ENCODE results near the gene TMEM212. TPM values are rescaled to one million over a fixed set of nuclear protein-coding genes. Genes with fewer than 3 reads are reported as not detected.

TMEM212 gene
- total and polyA plus RNA-seq, 2 of the 13 experiments (the other 11 are each of a cell fraction or from before 2014, with no cell fraction given), result not detected

DNA sequence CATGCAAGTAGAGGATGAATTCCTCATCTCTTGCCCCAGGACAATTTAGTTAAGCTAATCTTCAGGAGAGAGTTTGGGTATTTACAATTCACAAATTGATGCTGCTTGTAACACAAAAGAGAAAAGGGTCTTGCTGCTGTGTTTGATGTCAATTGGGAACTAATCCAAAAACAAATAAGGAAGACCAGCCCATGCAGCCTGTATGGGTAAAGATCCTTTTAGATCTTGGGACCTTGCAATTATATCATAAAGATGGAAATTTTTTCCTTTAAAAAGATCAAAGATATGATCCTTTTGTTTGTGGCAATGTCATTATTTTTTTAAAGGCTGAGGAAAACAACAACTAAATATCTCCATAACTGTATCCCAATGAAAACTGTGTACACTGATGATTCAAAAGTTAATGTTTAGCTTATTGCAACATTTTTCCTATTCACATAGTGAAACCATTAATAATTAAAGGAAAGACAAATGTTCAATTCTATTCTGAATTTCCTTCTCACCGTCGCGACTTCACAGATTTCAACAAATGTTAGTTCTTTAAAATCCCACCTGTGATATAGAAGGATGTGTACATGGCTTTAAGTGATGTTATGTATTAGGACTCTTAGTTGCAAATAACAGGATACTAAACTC lies 40.2 kb downstream of the TMEM212 start (continued):
- TF ChIP-seq, protein P1, sequence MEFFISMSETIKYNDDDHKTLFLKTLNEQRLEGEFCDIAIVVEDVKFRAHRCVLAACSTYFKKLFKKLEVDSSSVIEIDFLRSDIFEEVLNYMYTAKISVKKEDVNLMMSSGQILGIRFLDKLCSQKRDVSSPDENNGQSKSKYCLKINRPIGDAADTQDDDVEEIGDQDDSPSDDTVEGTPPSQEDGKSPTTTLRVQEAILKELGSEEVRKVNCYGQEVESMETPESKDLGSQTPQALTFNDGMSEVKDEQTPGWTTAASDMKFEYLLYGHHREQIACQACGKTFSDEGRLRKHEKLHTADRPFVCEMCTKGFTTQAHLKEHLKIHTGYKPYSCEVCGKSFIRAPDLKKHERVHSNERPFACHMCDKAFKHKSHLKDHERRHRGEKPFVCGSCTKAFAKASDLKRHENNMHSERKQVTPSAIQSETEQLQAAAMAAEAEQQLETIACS (CRISPR knock-in tag; IDR thresholded peaks at IDR 0.05), result no peak
- TF ChIP-seq HDAC1 (CRISPR knock-in tag; IDR thresholded peaks at IDR 0.05) (peak; percentile 47; the same call in 1 of the 2 replicates), HNRNPH1 (optimal IDR thresholded peaks at IDR 0.05; ENCODE audit: low read depth, low read length) (no peak), RXRA (CRISPR knock-in tag; IDR thresholded peaks at IDR 0.05) (no peak), ZNF674 (CRISPR knock-in tag; IDR thresholded peaks at IDR 0.05; ENCODE audit: low read depth) (no peak), ZMAT3 (CRISPR knock-in tag; conservative IDR thresholded peaks at IDR 0.05) (no peak), ZNF251 (CRISPR knock-in tag; IDR thresholded peaks at IDR 0.05) (no peak), ZNF850 (CRISPR knock-in tag; conservative IDR thresholded peaks at IDR 0.05) (no peak), TOPORS (CRISPR knock-in tag; IDR thresholded peaks at IDR 0.05) (no peak), ZNF510 (CRISPR knock-in tag; IDR thresholded peaks at IDR 0.05; ENCODE audit: low read depth) (no peak), NCOR1 (IDR thresholded peaks at IDR 0.05; ENCODE audit: borderline replicate concordance, low read length) (peak; percentile 95; the same call in 1 of the 2 replicates), NCOA1 (CRISPR knock-in tag; IDR thresholded peaks at IDR 0.05) (peak; percentile 56; the same call in 1 of the 2 replicates), NFRKB (IDR thresholded peaks at IDR 0.05) (no peak), ZNF605 (CRISPR knock-in tag; IDR thresholded peaks at IDR 0.05) (no peak), KLF6 (CRISPR knock-in tag; IDR thresholded peaks at IDR 0.05) (0 out of 2 replicates have a peak, but pooled peaks have one; percentile 53), HHEX (CRISPR knock-in tag; IDR thresholded peaks at IDR 0.05) (peak; percentile 75), SNRNP70 (IDR thresholded peaks at IDR 0.05; ENCODE audit: low read depth, low read length) (no peak), ZNF367 (CRISPR knock-in tag; IDR thresholded peaks at IDR 0.05; ENCODE audit: borderline replicate concordance) (no peak), SRSF1 (optimal IDR thresholded peaks at IDR 0.05; ENCODE audit: low read depth, low read length) (no peak), ZNF644 (CRISPR knock-in tag; IDR thresholded peaks at IDR 0.05; ENCODE audit: low read depth) (no peak), ZNF232 (CRISPR knock-in tag; IDR thresholded peaks at IDR 0.05; ENCODE audit: borderline replicate concordance) (no peak), ZNF792 (CRISPR knock-in tag; IDR thresholded peaks at IDR 0.05) (peak; percentile 45; the same call in 1 of the 2 replicates)
- TF ChIP-seq, protein P2, sequence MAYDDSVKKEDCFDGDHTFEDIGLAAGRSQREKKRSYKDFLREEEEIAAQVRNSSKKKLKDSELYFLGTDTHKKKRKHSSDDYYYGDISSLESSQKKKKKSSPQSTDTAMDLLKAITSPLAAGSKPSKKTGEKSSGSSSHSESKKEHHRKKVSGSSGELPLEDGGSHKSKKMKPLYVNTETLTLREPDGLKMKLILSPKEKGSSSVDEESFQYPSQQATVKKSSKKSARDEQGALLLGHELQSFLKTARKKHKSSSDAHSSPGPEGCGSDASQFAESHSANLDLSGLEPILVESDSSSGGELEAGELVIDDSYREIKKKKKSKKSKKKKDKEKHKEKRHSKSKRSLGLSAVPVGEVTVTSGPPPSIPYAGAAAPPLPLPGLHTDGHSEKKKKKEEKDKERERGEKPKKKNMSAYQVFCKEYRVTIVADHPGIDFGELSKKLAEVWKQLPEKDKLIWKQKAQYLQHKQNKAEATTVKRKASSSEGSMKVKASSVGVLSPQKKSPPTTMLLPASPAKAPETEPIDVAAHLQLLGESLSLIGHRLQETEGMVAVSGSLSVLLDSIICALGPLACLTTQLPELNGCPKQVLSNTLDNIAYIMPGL (CRISPR knock-in tag; IDR thresholded peaks at IDR 0.05; ENCODE audit: borderline replicate concordance in 1 of 2, low read depth in 1 of 2), result no peak; a peak in 1 of 4 replicates
- TF ChIP-seq, protein P3, sequence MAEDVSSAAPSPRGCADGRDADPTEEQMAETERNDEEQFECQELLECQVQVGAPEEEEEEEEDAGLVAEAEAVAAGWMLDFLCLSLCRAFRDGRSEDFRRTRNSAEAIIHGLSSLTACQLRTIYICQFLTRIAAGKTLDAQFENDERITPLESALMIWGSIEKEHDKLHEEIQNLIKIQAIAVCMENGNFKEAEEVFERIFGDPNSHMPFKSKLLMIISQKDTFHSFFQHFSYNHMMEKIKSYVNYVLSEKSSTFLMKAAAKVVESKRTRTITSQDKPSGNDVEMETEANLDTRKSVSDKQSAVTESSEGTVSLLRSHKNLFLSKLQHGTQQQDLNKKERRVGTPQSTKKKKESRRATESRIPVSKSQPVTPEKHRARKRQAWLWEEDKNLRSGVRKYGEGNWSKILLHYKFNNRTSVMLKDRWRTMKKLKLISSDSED (CRISPR knock-in tag; IDR thresholded peaks at IDR 0.05), result no peak
- TF ChIP-seq, protein P4, sequence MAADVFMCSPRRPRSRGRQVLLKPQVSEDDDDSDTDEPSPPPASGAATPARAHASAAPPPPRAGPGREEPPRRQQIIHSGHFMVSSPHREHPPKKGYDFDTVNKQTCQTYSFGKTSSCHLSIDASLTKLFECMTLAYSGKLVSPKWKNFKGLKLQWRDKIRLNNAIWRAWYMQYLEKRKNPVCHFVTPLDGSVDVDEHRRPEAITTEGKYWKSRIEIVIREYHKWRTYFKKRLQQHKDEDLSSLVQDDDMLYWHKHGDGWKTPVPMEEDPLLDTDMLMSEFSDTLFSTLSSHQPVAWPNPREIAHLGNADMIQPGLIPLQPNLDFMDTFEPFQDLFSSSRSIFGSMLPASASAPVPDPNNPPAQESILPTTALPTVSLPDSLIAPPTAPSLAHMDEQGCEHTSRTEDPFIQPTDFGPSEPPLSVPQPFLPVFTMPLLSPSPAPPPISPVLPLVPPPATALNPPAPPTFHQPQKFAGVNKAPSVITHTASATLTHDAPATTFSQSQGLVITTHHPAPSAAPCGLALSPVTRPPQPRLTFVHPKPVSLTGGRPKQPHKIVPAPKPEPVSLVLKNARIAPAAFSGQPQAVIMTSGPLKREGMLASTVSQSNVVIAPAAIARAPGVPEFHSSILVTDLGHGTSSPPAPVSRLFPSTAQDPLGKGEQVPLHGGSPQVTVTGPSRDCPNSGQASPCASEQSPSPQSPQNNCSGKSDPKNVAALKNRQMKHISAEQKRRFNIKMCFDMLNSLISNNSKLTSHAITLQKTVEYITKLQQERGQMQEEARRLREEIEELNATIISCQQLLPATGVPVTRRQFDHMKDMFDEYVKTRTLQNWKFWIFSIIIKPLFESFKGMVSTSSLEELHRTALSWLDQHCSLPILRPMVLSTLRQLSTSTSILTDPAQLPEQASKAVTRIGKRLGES (CRISPR knock-in tag; IDR thresholded peaks at IDR 0.05; ENCODE audit: borderline replicate concordance), result no peak

Data from HepG2 (cell line).